CD4-positive, alpha-beta memory T cell (primary cell): Measurements from ENCODE around the gene MRPL55. TPM values are rescaled to one million over a fixed set of nuclear protein-coding genes. Genes with fewer than 3 reads are reported as not detected.

Experiments used
- CTCF ChIA-PET: fragments of 350-600 bp; sonication (Branson Sonifier 250); formaldehyde crosslinking; loops from one replicate; lab custom pipeline; 2021; ENCODE audit warnings: inconsistent platforms; ENCODE audit not compliant: partially characterized antibody; lab: Charles Lee
- POLR2A ChIA-PET: fragments of 350-600 bp; sonication (Branson Sonifier 250); formaldehyde crosslinking; loops from one replicate; lab custom pipeline; 2021; ENCODE audit not compliant: partially characterized antibody; lab: Charles Lee
- DNase-seq, 5 donors: peaks; one replicate each; pipeline versions ENCODE4 v3.0.0 to v3.0.0-alpha.2; 2020 to 2022; ENCODE audit warnings: mixed read lengths in 1 of 5
- H3K27ac ChIP-seq: one replicate; pipeline ENCODE4 v1.7.0; 2013; ENCODE audit warnings: low read depth, low read length
- H3K27me3 ChIP-seq: 2 replicates; pipeline ENCODE4 v1.7.0; 2013; ENCODE audit warnings: mild to moderate bottlenecking, low read length, moderate library complexity; ENCODE audit not compliant: insufficient read depth
- H3K36me3 ChIP-seq: 2 replicates; pipeline ENCODE4 v1.7.0; 2013; ENCODE audit warnings: mild to moderate bottlenecking, low read length, moderate library complexity; ENCODE audit not compliant: insufficient read depth
- H3K4me1 ChIP-seq: 2 replicates; pipeline ENCODE4 v1.7.0; 2013; ENCODE audit warnings: mild to moderate bottlenecking, low read length, moderate library complexity; ENCODE audit not compliant: insufficient read depth
- H3K4me3 ChIP-seq, 2 donors: one replicate each; pipeline ENCODE4 v1.7.0; 2013; ENCODE audit warnings: low read length in 2 of 2, mild to moderate bottlenecking in 1 of 2
- H3K9me3 ChIP-seq, 2 donors: one replicate each; pipeline ENCODE4 v1.7.0; 2013; ENCODE audit warnings: low read length in 2 of 2, control low read depth in 1 of 2; ENCODE audit not compliant: control insufficient read depth in 1 of 2
- H3K27ac Mint-ChIP-seq, 7 donors: one replicate each; pipeline ENCODE4 v1.8.0; 2020 to 2021; ENCODE audit warnings: mixed read lengths in 7 of 7, mild to moderate bottlenecking in 6 of 7, inconsistent platforms in 3 of 7, moderate library complexity in 3 of 7
- H3K27me3 Mint-ChIP-seq, 2 donors: one replicate each; pipeline ENCODE4 v1.8.0; 2020 to 2021; ENCODE audit warnings: mixed read lengths in 2 of 2
- H3K36me3 Mint-ChIP-seq, 2 donors: one replicate each; pipeline ENCODE4 v1.8.0; 2020 to 2021; ENCODE audit warnings: mixed read lengths in 2 of 2, inconsistent platforms in 1 of 2, mild to moderate bottlenecking in 1 of 2
- H3K4me1 Mint-ChIP-seq, 4 donors: one replicate each; pipeline ENCODE4 v1.8.0; 2020 to 2021; ENCODE audit warnings: mixed read lengths in 4 of 4, mild to moderate bottlenecking in 1 of 4
- H3K4me3 Mint-ChIP-seq, 8 donors: one replicate each; pipeline ENCODE4 v1.8.0; 2020 to 2021; ENCODE audit warnings: mixed read lengths in 8 of 8, mild to moderate bottlenecking in 7 of 8, moderate library complexity in 6 of 8, inconsistent platforms in 3 of 8
- H3K9me3 Mint-ChIP-seq, 8 donors: one replicate each; pipeline ENCODE4 v1.8.0; 2020 to 2021; ENCODE audit warnings: mixed read lengths in 8 of 8, mild to moderate bottlenecking in 5 of 8, inconsistent platforms in 3 of 8, moderate library complexity in 1 of 8
- intact Hi-C: fragments of 100-400 bp; cut with micrococcal nuclease; formaldehyde crosslinking; loops from one replicate; pipeline ENCODE4 v1.15.1; 2023
- polyA plus RNA-seq, 2 donors: library from polyadenylated mRNA; unstranded; fragments of 300-500 nt; fragmentation: Illumina TruSeq; gene quantifications; one replicate each; pipeline ENCODE4 v1.2.3, GENCODE V29; 2021
- total RNA-seq, 2 experiments: library from RNA; stranded (reverse); gene quantifications; one replicate each; pipeline ENCODE4 v1.2.3, GENCODE V29; 2021

Gene MRPL55
- total and polyA plus RNA-seq, 4 experiments from 2014 or later = 57.8 to 157 (median 86.5) TPM

- H3K4me1 Mint-ChIP-seq = peaks cover 53 to 74% (median 62%) of the 10 kb centered on the region in 4 donors
- Histone ChIP-seq H3K27ac (peak overlapping the region; percentile 97), H3K9me3 (no peaks in the 10 kb centered on the region), H3K27me3 (no peaks in the 10 kb centered on the region), H3K36me3 (peaks cover 6% of the 10 kb centered on the region), H3K4me3 (peak overlapping the region; percentile 80 to 97), H3K4me1 (peaks cover 73% of the 10 kb centered on the region)
- H3K4me3 Mint-ChIP-seq = peak overlapping the region; percentile 90 to 96 (median 94)
- no peaks in the 10 kb centered on the region for H3K9me3 Mint-ChIP-seq
- H3K27ac Mint-ChIP-seq = peak overlapping the region; percentile 95 to 99 (median 97)
- DNase-seq = no peak
- H3K27me3 Mint-ChIP-seq = no peaks in the 10 kb centered on the region
- H3K36me3 Mint-ChIP-seq = peaks cover 13 to 45% of the 10 kb centered on the region in 2 donors
- ChIA-PET CTCF (interaction anchor here (0.9 to 1.6 kb wide), 5 partner anchors 14 to 84 kb away, joined by 3 to 5 read pairs (median 4); no protein-coding TSS in a partner anchor), POLR2A (interaction anchor here (1.2 to 11.9 kb wide), 6 partner anchors 12 to 82 kb away, joined by 4 to 146 read pairs (median 14); partner anchors contain the start of genes C1orf35, GUK1, IBA57 and MRPL55)
- intact Hi-C loops = loop anchor here (10.0 kb wide), 2 partner anchors 320 to 1540 kb away; partner anchors contain the start of genes TAF5L and URB2
Measured at GRCh38 chr1:228084325-228084724, 24.8 kb downstream of the MRPL55 start.

- peak overlapping the region; percentile 95 to 99 (median 97) for H3K27ac Mint-ChIP-seq
- peak overlapping the region; percentile 80 to 97 for H3K4me3 ChIP-seq
- H3K27ac ChIP-seq = peak overlapping the region; percentile 97
- H3K9me3 Mint-ChIP-seq = no peaks in the 10 kb centered on the region
- peaks cover 49 to 72% (median 58%) of the 10 kb centered on the region in 4 donors for H3K4me1 Mint-ChIP-seq
- peaks cover 13 to 44% of the 10 kb centered on the region in 2 donors for H3K36me3 Mint-ChIP-seq
- H3K36me3 ChIP-seq = peaks cover 5% of the 10 kb centered on the region
- peaks cover 68% of the 10 kb centered on the region for H3K4me1 ChIP-seq
- POLR2A ChIA-PET = interaction anchor here (1.0 to 11.9 kb wide), 8 partner anchors 12 to 381 kb away, joined by 3 to 146 read pairs (median 12); partner anchors contain the start of genes C1orf35, GUK1, IBA57 and MRPL55
- CTCF ChIA-PET = interaction anchor here (0.9 to 1.6 kb wide), 5 partner anchors 14 to 84 kb away, joined by 3 to 5 read pairs (median 4); no protein-coding TSS in a partner anchor
- H3K27me3 Mint-ChIP-seq = no peaks in the 10 kb centered on the region
- H3K4me3 Mint-ChIP-seq = peak overlapping the region; percentile 90 to 96 (median 94)
- no peaks in the 10 kb centered on the region for H3K27me3 ChIP-seq
- intact Hi-C loops = loop anchor here (2.0 to 10.0 kb wide), 3 partner anchors 319 to 1541 kb away; partner anchors contain the start of genes TAF5L and URB2
- DNase-seq = no peak
- H3K9me3 ChIP-seq = no peaks in the 10 kb centered on the region
Measured at GRCh38 chr1:228083871-228084278, 25.2 kb downstream of the MRPL55 start.

- Histone ChIP-seq H3K9me3 (no peaks in the 10 kb centered on the region), H3K27me3 (no peaks in the 10 kb centered on the region), H3K4me1 (peaks cover 62% of the 10 kb centered on the region), H3K27ac (peak overlapping the region; percentile 97), H3K36me3 (no peaks in the 10 kb centered on the region), H3K4me3 (peak overlapping the region; percentile 80 to 97)
- Mint-ChIP-seq H3K27ac (peak overlapping the region; percentile 95 to 99 (median 97)), H3K27me3 (no peaks in the 10 kb centered on the region), H3K4me3 (peak overlapping the region; percentile 90 to 96 (median 94)), H3K4me1 (peaks cover 44 to 65% (median 52%) of the 10 kb centered on the region in 4 donors), H3K36me3 (peaks cover 13 to 38% of the 10 kb centered on the region in 2 donors), H3K9me3 (no peaks in the 10 kb centered on the region)
- POLR2A ChIA-PET = interaction anchor here (0.7 to 11.9 kb wide), 23 partner anchors 10 to 1172 kb away, joined by 3 to 146 read pairs (median 5); partner anchors contain the start of genes C1orf35, GUK1, IBA57 and MRPL55
- CTCF ChIA-PET = interaction anchor here (1.0 to 1.6 kb wide), 6 partner anchors 15 to 375 kb away, joined by 3 to 5 read pairs (median 4); no protein-coding TSS in a partner anchor
- intact Hi-C loops = loop anchor here (1.0 to 10.0 kb wide), 8 partner anchors 20 to 1542 kb away; partner anchors contain the start of genes C1orf35, GUK1, MRPL55 and TAF5L
- DNase-seq = peak in 2 of 5 donors; percentile 26 to 30
Measured at GRCh38 chr1:228082918-228083870, 25.9 kb downstream of the MRPL55 start.

- Mint-ChIP-seq H3K4me1 (peaks cover 36 to 57% (median 45%) of the 10 kb centered on the region in 4 donors), H3K4me3 (peak within 1 kb of the TSS; percentile 90 to 96 (median 94)), H3K9me3 (no peaks in the 10 kb centered on the region), H3K27me3 (no peaks in the 10 kb centered on the region), H3K27ac (peak within 1 kb of the TSS; percentile 95 to 99 (median 97)), H3K36me3 (peaks cover 9 to 31% of the 10 kb centered on the region in 2 donors)
- Histone ChIP-seq H3K4me1 (peaks cover 53% of the 10 kb centered on the region), H3K4me3 (peak within 1 kb of the TSS; percentile 80 to 97), H3K27ac (peak within 1 kb of the TSS; percentile 97), H3K36me3 (no peaks in the 10 kb centered on the region), H3K27me3 (no peaks in the 10 kb centered on the region), H3K9me3 (no peaks in the 10 kb centered on the region)
- ChIA-PET CTCF (interaction anchor here (1.0 to 1.5 kb wide), 4 partner anchors 20 to 376 kb away, joined by 3 to 4 read pairs (median 3); no protein-coding TSS in a partner anchor), POLR2A (interaction anchor here (0.7 to 11.9 kb wide), 26 partner anchors 9 to 1172 kb away, joined by 3 to 146 read pairs (median 4); partner anchors contain the start of genes C1orf35, COQ8A, GUK1 and IBA57)
- intact Hi-C loops = loop anchor here (1.0 to 10.0 kb wide), 8 partner anchors 21 to 1542 kb away; partner anchors contain the start of genes C1orf35, GUK1, MRPL55 and TAF5L
- peak; percentile 88 to 97 (median 95) for DNase-seq
Measured at GRCh38 chr1:228082214-228082917, 26.7 kb downstream of the MRPL55 start, which contains the start of gene ARF1. Gene ARF1, plus strand, starts transcription at chr1:228082708. Its CDS starts 14,407 bp downstream, at chr1:228097115.

- POLR2A ChIA-PET = interaction anchor here (0.9 to 11.9 kb wide), 22 partner anchors 8 to 1142 kb away, joined by 3 to 146 read pairs (median 5); partner anchors contain the start of genes C1orf35, COQ8A, GUK1 and IBA57
- Mint-ChIP-seq H3K27me3 (no peaks in the 10 kb centered on the region), H3K4me1 (peaks cover 30 to 50% (median 40%) of the 10 kb centered on the region in 4 donors), H3K36me3 (peaks cover 9 to 27% of the 10 kb centered on the region in 2 donors), H3K4me3 (peak overlapping the region; percentile 80 to 95 (median 84)), H3K27ac (peak overlapping the region in 6 of 7 donors; percentile 75 to 99 (median 82)), H3K9me3 (no peaks in the 10 kb centered on the region)
- H3K9me3 ChIP-seq = no peaks in the 10 kb centered on the region
- peak in 2 of 5 donors; percentile 35 to 58 for DNase-seq
- no peaks in the 10 kb centered on the region for H3K27me3 ChIP-seq
- no peaks in the 10 kb centered on the region for H3K36me3 ChIP-seq
- CTCF ChIA-PET = interaction anchor here (1.0 to 1.5 kb wide), 4 partner anchors 20 to 377 kb away, joined by 3 to 4 read pairs (median 3); no protein-coding TSS in a partner anchor
- peaks cover 47% of the 10 kb centered on the region for H3K4me1 ChIP-seq
- H3K4me3 ChIP-seq = peak overlapping the region; percentile 47 to 80
- intact Hi-C loops = loop anchor here (1.0 to 10.0 kb wide), 8 partner anchors 22 to 1543 kb away; partner anchors contain the start of genes C1orf35, GUK1, MRPL55 and TAF5L
- H3K27ac ChIP-seq = peak overlapping the region; percentile 97
Measured at GRCh38 chr1:228081578-228082213, 27.4 kb downstream of the MRPL55 start.
